ENCODE results near the gene C11orf24.
A peak's percentile ranks its signal among the peaks of the same experiment; 100 is the strongest.

C11orf24 gene

DNA sequence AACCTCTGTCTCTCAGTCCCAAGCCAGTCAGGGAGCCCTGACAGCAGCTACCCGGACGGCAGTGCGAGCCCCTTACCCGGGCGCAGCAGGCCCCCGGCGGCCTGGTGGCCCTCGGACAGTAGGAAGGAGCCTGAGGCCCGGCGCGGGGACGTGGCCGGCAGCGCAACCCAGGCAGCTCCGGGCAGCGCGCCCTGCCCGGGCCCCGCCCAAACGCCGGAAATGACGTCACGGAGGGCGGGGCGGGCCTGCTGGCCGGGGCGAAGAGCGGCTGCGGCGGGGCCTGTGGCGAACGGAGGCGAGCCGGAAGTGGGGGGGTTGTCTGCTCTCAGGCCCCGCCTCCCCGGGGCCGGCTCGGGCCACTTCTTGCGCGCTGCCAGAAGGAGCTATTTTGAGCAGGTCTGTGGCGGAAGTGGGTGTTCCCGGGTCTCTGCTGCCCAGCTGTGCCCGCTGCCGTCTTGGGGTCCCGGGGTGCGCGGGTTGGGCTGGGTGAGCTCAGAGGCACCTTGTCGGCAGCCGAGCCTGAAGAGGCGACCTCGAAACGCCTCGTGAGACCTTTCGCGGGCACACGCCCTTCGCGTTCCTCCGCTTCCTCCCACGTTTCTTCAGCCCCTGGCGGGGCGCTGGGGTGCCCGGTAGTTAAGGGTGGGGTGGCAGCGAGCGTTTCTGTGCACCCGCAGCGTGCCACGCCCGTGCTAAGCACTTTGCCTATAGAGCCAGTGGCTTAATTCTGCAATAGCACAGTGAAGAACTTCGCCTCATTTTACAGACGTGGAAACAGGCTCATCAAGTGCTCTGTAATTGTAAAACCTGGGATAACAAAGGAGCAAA is at the start of gene C11orf24 (continued):
- TF ChIP-seq, protein P1, sequence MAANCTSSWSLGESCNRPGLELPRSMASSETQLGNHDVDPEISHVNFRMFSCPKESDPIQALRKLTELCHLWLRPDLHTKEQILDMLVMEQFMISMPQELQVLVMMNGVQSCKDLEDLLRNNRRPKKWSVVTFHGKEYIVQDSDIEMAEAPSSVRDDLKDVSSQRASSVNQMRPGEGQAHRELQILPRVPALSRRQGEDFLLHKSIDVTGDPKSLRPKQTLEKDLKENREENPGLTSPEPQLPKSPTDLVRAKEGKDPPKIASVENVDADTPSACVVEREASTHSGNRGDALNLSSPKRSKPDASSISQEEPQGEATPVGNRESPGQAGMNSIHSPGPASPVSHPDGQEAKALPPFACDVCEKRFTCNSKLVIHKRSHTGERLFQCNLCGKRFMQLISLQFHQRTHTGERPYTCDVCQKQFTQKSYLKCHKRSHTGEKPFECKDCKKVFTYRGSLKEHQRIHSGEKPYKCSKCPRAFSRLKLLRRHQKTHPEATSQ (tag by site-specific recombination; IDR thresholded peaks at IDR 0.05), result no peak
- peak; percentile 60; the same call in 1 of the 2 replicates for TF ChIP-seq SP3 (tag by site-specific recombination; IDR thresholded peaks at IDR 0.05)
- no peak for TF ChIP-seq ZNF791 (tag by site-specific recombination; IDR thresholded peaks at IDR 0.05)
- TF ChIP-seq ZNF223 (tag by site-specific recombination; IDR thresholded peaks at IDR 0.05), result no peak
- no peak for TF ChIP-seq ZNF837 (tag by site-specific recombination; IDR thresholded peaks at IDR 0.05)
- no peak for TF ChIP-seq ZNF132 (tag by site-specific recombination; IDR thresholded peaks at IDR 0.05; ENCODE audit: borderline replicate concordance)
- TF ChIP-seq ZFP37 (tag by site-specific recombination; IDR thresholded peaks at IDR 0.05), result no peak
- TF ChIP-seq ZNF266 (tag by site-specific recombination; IDR thresholded peaks at IDR 0.05; ENCODE audit: low read depth), result no peak
- no peak; the same call in 1 of the 2 replicates for TF ChIP-seq SCRT2 (tag by site-specific recombination; IDR thresholded peaks at IDR 0.05)
- TF ChIP-seq ZNF701 (tag by site-specific recombination; IDR thresholded peaks at IDR 0.05), result no peak
- no peak for TF ChIP-seq OVOL3 (tag by site-specific recombination; IDR thresholded peaks at IDR 0.05)
- no peak for TF ChIP-seq ZNF843 (tag by site-specific recombination; IDR thresholded peaks at IDR 0.05)
- TF ChIP-seq, protein P2, sequence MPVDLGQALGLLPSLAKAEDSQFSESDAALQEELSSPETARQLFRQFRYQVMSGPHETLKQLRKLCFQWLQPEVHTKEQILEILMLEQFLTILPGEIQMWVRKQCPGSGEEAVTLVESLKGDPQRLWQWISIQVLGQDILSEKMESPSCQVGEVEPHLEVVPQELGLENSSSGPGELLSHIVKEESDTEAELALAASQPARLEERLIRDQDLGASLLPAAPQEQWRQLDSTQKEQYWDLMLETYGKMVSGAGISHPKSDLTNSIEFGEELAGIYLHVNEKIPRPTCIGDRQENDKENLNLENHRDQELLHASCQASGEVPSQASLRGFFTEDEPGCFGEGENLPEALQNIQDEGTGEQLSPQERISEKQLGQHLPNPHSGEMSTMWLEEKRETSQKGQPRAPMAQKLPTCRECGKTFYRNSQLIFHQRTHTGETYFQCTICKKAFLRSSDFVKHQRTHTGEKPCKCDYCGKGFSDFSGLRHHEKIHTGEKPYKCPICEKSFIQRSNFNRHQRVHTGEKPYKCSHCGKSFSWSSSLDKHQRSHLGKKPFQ (tag by site-specific recombination; IDR thresholded peaks at IDR 0.05), result no peak
- TF ChIP-seq, protein P3, sequence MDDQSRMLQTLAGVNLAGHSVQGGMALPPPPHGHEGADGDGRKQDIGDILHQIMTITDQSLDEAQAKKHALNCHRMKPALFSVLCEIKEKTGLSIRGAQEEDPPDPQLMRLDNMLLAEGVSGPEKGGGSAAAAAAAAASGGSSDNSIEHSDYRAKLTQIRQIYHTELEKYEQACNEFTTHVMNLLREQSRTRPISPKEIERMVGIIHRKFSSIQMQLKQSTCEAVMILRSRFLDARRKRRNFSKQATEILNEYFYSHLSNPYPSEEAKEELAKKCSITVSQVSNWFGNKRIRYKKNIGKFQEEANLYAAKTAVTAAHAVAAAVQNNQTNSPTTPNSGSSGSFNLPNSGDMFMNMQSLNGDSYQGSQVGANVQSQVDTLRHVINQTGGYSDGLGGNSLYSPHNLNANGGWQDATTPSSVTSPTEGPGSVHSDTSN (CRISPR knock-in tag; IDR thresholded peaks at IDR 0.05), result no peak; the same call in 1 of the 2 replicates
- TF ChIP-seq, protein P4, sequence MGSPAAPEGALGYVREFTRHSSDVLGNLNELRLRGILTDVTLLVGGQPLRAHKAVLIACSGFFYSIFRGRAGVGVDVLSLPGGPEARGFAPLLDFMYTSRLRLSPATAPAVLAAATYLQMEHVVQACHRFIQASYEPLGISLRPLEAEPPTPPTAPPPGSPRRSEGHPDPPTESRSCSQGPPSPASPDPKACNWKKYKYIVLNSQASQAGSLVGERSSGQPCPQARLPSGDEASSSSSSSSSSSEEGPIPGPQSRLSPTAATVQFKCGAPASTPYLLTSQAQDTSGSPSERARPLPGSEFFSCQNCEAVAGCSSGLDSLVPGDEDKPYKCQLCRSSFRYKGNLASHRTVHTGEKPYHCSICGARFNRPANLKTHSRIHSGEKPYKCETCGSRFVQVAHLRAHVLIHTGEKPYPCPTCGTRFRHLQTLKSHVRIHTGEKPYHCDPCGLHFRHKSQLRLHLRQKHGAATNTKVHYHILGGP (tag by site-specific recombination; IDR thresholded peaks at IDR 0.05), result no peak
- no peak for TF ChIP-seq ZNF114 (tag by site-specific recombination; IDR thresholded peaks at IDR 0.05)
- no peak for TF ChIP-seq ZNF10 (tag by site-specific recombination; IDR thresholded peaks at IDR 0.05)
- TF ChIP-seq, protein P5, sequence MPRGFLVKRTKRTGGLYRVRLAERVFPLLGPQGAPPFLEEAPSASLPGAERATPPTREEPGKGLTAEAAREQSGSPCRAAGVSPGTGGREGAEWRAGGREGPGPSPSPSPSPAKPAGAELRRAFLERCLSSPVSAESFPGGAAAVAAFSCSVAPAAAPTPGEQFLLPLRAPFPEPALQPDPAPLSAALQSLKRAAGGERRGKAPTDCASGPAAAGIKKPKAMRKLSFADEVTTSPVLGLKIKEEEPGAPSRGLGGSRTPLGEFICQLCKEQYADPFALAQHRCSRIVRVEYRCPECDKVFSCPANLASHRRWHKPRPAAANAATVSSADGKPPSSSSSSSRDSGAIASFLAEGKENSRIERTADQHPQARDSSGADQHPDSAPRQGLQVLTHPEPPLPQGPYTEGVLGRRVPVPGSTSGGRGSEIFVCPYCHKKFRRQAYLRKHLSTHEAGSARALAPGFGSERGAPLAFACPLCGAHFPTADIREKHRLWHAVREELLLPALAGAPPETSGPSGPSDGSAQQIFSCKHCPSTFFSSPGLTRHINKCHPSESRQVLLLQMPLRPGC (tag by site-specific recombination; IDR thresholded peaks at IDR 0.05), result 0 out of 2 replicates have a peak, but pooled peaks have one; percentile 21
- TF ChIP-seq ZNF660 (tag by site-specific recombination; IDR thresholded peaks at IDR 0.05), result 0 out of 2 replicates have a peak, but pooled peaks have one; percentile 46
- TF ChIP-seq SCRT1 (tag by site-specific recombination; IDR thresholded peaks at IDR 0.05; ENCODE audit: borderline replicate concordance), result no peak
- no peak for TF ChIP-seq YY1 (tag by site-specific recombination; IDR thresholded peaks at IDR 0.05)
- peak; percentile 89 for TF ChIP-seq KLF1 (tag by site-specific recombination; IDR thresholded peaks at IDR 0.05)
- TF ChIP-seq REPIN1 (tag by site-specific recombination; IDR thresholded peaks at IDR 0.05; ENCODE audit: low read depth), result no peak
- no peak for TF ChIP-seq ZBTB1 (tag by site-specific recombination; IDR thresholded peaks at IDR 0.05)
- TF ChIP-seq ZNF548 (tag by site-specific recombination; IDR thresholded peaks at IDR 0.05), result no peak
- TF ChIP-seq, protein P6, sequence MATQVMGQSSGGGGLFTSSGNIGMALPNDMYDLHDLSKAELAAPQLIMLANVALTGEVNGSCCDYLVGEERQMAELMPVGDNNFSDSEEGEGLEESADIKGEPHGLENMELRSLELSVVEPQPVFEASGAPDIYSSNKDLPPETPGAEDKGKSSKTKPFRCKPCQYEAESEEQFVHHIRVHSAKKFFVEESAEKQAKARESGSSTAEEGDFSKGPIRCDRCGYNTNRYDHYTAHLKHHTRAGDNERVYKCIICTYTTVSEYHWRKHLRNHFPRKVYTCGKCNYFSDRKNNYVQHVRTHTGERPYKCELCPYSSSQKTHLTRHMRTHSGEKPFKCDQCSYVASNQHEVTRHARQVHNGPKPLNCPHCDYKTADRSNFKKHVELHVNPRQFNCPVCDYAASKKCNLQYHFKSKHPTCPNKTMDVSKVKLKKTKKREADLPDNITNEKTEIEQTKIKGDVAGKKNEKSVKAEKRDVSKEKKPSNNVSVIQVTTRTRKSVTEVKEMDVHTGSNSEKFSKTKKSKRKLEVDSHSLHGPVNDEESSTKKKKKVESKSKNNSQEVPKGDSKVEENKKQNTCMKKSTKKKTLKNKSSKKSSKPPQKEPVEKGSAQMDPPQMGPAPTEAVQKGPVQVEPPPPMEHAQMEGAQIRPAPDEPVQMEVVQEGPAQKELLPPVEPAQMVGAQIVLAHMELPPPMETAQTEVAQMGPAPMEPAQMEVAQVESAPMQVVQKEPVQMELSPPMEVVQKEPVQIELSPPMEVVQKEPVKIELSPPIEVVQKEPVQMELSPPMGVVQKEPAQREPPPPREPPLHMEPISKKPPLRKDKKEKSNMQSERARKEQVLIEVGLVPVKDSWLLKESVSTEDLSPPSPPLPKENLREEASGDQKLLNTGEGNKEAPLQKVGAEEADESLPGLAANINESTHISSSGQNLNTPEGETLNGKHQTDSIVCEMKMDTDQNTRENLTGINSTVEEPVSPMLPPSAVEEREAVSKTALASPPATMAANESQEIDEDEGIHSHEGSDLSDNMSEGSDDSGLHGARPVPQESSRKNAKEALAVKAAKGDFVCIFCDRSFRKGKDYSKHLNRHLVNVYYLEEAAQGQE (tag by site-specific recombination; IDR thresholded peaks at IDR 0.05), result no peak

Measured in HEK293 (cell line).